ENCODE results near the gene ZNF526.

DNA sequence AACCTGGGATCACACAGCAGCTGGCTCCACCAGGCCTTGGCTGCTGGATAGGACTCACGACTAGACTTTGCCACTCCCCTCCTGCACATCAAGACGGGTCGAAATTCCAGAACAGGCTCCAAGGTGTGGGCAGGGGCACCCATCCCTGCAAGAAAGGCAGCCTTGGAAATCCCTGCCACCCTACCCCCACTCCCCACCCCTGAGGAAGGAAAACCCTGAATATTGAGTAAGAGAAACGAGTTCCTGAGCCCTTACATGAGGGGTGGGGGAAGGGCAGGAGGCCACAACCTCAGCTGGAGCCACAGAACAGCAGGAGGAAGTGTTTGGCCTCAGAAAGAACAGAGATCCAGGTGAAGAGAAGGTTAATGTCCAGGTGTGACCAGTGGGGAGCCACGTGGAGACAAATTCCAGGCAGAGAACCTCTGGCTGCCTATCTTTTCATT, 22.7 kb upstream of the ZNF526 start:
- no peak for TF ChIP-seq POLR2AphosphoS5 (IDR thresholded peaks at IDR 0.05; ENCODE audit: insufficient read depth in 1 of 2, low read depth in 1 of 2)
- TF ChIP-seq, protein P1, sequence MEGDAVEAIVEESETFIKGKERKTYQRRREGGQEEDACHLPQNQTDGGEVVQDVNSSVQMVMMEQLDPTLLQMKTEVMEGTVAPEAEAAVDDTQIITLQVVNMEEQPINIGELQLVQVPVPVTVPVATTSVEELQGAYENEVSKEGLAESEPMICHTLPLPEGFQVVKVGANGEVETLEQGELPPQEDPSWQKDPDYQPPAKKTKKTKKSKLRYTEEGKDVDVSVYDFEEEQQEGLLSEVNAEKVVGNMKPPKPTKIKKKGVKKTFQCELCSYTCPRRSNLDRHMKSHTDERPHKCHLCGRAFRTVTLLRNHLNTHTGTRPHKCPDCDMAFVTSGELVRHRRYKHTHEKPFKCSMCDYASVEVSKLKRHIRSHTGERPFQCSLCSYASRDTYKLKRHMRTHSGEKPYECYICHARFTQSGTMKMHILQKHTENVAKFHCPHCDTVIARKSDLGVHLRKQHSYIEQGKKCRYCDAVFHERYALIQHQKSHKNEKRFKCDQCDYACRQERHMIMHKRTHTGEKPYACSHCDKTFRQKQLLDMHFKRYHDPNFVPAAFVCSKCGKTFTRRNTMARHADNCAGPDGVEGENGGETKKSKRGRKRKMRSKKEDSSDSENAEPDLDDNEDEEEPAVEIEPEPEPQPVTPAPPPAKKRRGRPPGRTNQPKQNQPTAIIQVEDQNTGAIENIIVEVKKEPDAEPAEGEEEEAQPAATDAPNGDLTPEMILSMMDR (IDR thresholded peaks at IDR 0.05) = no peak

Measured in vagina (tissue), 2 donors.